Testis (tissue), 2 donors: ENCODE measurements around the gene REL.

Experiments
- CTCF ChIP-seq, 3 experiments: fragments of 450-650 bp in 2 of 3; fragments of 200-600 bp in 1 of 3; sonication (generic) in 1 of 3; IDR thresholded peaks; one replicate each; pipeline ENCODE4 v1.5.1; 2016 to 2019; ENCODE audit warnings: antibody characterized with exemption in 3 of 3, mild to moderate bottlenecking in 2 of 3, moderate library complexity in 1 of 3
- POLR2A ChIP-seq: fragments of 450-650 bp; IDR thresholded peaks from one replicate; pipeline ENCODE4 v1.6.1; 2017; ENCODE audit warnings: antibody characterized with exemption, mild to moderate bottlenecking, moderate library complexity

GRCh38 chr2:60838481-60838880 lies 42.9 kb upstream of the REL start:
- TF ChIP-seq CTCF (IDR thresholded peaks at IDR 0.05) (no peak), POLR2A (no peak)
